OCI-LY7 (cell line): Measurements from ENCODE around the gene TKT.

ENCODE experiments used
- CTCF ChIP-seq: fragments of 200-600 bp; sonication (generic); conservative IDR thresholded peaks from 2 replicates; pipeline ENCODE4 v1.5.1; 2014; ENCODE audit warnings: mild to moderate bottlenecking, antibody characterized with exemption, low read length, moderate library complexity, mixed read lengths
- EZH2phosphoT487 ChIP-seq: fragments of 200-600 bp; sonication (generic); IDR thresholded peaks from 2 replicates; pipeline ENCODE4 v1.6.1; 2018; ENCODE audit warnings: low read depth, borderline replicate concordance, mild to moderate bottlenecking, mixed run types, antibody characterized with exemption, low read length, moderate library complexity, mixed read lengths

GRCh38 chr3:53256704-53257055 is 858 bp upstream of the TKT start:
- TF ChIP-seq CTCF = no peak
- no peak for TF ChIP-seq EZH2phosphoT487
